ENCODE results near the gene NCAPD2.

The NCAPD2 gene

DNA sequence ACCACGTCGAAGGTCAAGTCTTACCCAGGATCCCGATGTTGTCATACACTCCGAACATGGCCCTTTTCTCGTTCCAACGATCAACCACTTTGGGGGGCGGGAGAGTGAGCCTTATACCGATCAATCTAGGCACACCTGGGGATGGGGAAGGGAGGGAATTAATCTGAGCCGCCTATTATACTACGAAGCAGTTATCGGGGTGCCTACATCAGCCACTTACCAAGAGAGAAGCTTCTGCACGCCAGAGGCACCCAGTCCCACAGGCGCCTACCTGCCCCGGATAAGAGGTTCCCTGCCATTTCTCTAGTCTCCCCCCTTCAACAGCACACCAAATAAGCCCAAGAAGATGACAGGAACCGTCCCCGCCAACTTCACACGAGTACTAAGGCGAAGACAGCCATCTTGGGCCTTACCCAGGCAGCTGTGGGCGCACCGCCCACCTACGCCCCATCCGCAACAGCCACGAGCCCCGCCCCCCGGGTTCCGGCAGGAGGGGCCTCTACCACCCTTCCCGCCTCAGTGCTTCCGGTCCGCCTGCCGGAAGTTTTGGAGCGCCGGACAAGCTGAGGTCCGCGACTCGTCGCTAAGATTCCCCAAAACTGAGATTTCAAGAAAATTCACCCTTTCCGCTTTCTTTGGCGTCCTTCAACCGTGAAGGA is 935 bp upstream of the NCAPD2 start, which contains the start of gene MRPL51 (continued):
- TF ChIP-seq SP3 (tag by site-specific recombination; IDR thresholded peaks at IDR 0.05) (peak; percentile 98), ZNF501 (tag by site-specific recombination; IDR thresholded peaks at IDR 0.05) (peak; percentile 91), ZXDB (tag by site-specific recombination; IDR thresholded peaks at IDR 0.05) (peak; percentile 68), EGR2 (tag by site-specific recombination; IDR thresholded peaks at IDR 0.05; ENCODE audit: low read depth) (peak; percentile 93), ZNF10 (tag by site-specific recombination; IDR thresholded peaks at IDR 0.05) (peak; percentile 49; the same call in 1 of the 2 replicates), KLF8 (tag by site-specific recombination; IDR thresholded peaks at IDR 0.05) (peak; percentile 99)

DNA sequence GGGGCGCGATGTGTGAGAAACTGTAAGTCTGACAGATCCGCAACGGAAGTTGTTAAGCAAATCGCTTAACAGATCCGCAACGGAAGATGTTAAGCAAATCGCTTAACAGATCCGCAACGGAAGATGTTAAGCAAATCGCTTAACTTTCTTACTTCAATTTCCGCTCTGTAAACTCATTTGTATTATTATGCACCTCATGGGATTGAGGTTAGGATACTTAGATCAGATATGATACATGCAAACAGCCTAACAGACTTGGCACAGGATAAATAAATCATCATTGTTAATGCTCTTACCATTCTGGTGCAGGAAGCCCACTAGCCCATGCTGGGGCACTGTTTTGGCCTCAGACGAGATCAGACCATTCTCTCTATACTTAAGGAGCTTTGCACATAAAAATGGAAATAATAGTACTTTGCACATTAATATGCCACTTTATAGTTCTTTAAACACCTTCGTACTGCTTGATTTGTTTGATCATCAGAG is 399 bp downstream of the NCAPD2 start:
- no peaks in the 10 kb centered on the region for H3K9me3 ChIP-seq (ENCODE audit: control insufficient read depth, insufficient read depth, low read depth, low read length)
- ChIA-PET CTCF (interaction anchor here (1.0 to 2.3 kb wide), 2 partner anchors 43 to 71 kb away, joined by 5 to 10 read pairs; no protein-coding TSS in a partner anchor), POLR2A (interaction anchor here (0.5 to 3.2 kb wide), 5 partner anchors 12 to 195 kb away, joined by 3 to 26 read pairs (median 7); partner anchors contain the start of genes GAPDH, VAMP1 and ZNF384)
- peak overlapping the region; percentile 72 for H3K27ac ChIP-seq (ENCODE audit: extremely low read depth, low read depth, low read length)
- peak; percentile 95 for TF ChIP-seq ZNF600 (tag by site-specific recombination; IDR thresholded peaks at IDR 0.05)
- TF ChIP-seq ZNF2 (tag by site-specific recombination; IDR thresholded peaks at IDR 0.05): 0 out of 2 replicates have a peak, but pooled peaks have one; percentile 6
- TF ChIP-seq ZNF660 (tag by site-specific recombination; IDR thresholded peaks at IDR 0.05): no peak
- TF ChIP-seq ZNF561 (tag by site-specific recombination; IDR thresholded peaks at IDR 0.05; ENCODE audit: borderline replicate concordance): 0 out of 2 replicates have a peak, but pooled peaks have one; percentile 8
- 0 out of 2 replicates have a peak, but pooled peaks have one; percentile 26 for TF ChIP-seq GFI1B (tag by site-specific recombination; IDR thresholded peaks at IDR 0.05)
- peak; percentile 56; the same call in 1 of the 2 replicates for TF ChIP-seq ZNF324 (tag by site-specific recombination; IDR thresholded peaks at IDR 0.05)
- TF ChIP-seq, protein P1, sequence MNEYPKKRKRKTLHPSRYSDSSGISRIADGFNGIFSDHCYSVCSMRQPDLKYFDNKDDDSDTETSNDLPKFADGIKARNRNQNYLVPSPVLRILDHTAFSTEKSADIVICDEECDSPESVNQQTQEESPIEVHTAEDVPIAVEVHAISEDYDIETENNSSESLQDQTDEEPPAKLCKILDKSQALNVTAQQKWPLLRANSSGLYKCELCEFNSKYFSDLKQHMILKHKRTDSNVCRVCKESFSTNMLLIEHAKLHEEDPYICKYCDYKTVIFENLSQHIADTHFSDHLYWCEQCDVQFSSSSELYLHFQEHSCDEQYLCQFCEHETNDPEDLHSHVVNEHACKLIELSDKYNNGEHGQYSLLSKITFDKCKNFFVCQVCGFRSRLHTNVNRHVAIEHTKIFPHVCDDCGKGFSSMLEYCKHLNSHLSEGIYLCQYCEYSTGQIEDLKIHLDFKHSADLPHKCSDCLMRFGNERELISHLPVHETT (tag by site-specific recombination; IDR thresholded peaks at IDR 0.05): 0 out of 2 replicates have a peak, but pooled peaks have one; percentile 31
- TF ChIP-seq ZNF501 (tag by site-specific recombination; IDR thresholded peaks at IDR 0.05): peak; percentile 7; the same call in 1 of the 2 replicates
- no peak for TF ChIP-seq ZNF157 (tag by site-specific recombination; IDR thresholded peaks at IDR 0.05)
- H3K36me3 ChIP-seq (ENCODE audit: control insufficient read depth in 2 of 2, insufficient read depth in 1 of 2, low read length in 2 of 2): peaks cover 49 to 60% of the 10 kb centered on the region in 2 experiments
- peak overlapping the region; percentile 93 for H3K4me3 ChIP-seq (ENCODE audit: low read depth, low read length)
- H3K4me1 ChIP-seq (ENCODE audit: control insufficient read depth, insufficient read depth, low read length): peaks cover 7% of the 10 kb centered on the region; the same call in 1 of the 2 replicates

DNA sequence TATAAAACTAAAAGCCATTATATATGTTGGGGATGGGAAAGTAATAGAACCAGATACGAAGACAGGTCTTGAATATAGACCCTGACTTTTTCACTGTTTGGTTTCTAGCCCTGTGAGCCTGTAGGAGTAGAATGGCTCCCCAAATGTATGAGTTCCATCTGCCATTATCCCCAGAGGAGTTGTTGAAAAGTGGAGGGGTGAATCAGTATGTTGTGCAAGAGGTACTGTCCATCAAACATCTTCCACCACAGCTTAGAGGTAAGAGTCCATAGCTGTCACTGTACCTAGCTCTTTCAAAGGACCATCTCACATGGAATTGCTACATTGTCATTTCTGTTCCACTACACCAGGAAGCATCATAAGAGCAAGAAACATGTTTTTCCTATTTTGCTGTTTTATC is 1.1 kb downstream of the NCAPD2 start:
- peak overlapping the region; percentile 93 for H3K4me3 ChIP-seq (ENCODE audit: low read depth, low read length)
- H3K36me3 ChIP-seq (ENCODE audit: control insufficient read depth in 2 of 2, insufficient read depth in 1 of 2, low read length in 2 of 2): peaks cover 56 to 67% of the 10 kb centered on the region in 2 experiments
- H3K9me3 ChIP-seq (ENCODE audit: control insufficient read depth, insufficient read depth, low read depth, low read length): no peaks in the 10 kb centered on the region
- ChIA-PET CTCF (interaction anchor here (0.6 to 2.3 kb wide), 3 partner anchors 42 to 209 kb away, joined by 3 to 10 read pairs (median 5); no protein-coding TSS in a partner anchor), POLR2A (interaction anchor here (0.5 to 3.2 kb wide), 5 partner anchors 11 to 194 kb away, joined by 3 to 26 read pairs (median 7); partner anchors contain the start of genes GAPDH, VAMP1 and ZNF384)
- H3K27ac ChIP-seq (ENCODE audit: extremely low read depth, low read depth, low read length): no peak overlapping the region
- peaks cover 7% of the 10 kb centered on the region; the same call in 1 of the 2 replicates for H3K4me1 ChIP-seq (ENCODE audit: control insufficient read depth, insufficient read depth, low read length)
- TF ChIP-seq ZNF132 (tag by site-specific recombination; IDR thresholded peaks at IDR 0.05; ENCODE audit: borderline replicate concordance): no peak
- no peak for TF ChIP-seq ZNF747 (tag by site-specific recombination; IDR thresholded peaks at IDR 0.05)
- TF ChIP-seq, protein P2, sequence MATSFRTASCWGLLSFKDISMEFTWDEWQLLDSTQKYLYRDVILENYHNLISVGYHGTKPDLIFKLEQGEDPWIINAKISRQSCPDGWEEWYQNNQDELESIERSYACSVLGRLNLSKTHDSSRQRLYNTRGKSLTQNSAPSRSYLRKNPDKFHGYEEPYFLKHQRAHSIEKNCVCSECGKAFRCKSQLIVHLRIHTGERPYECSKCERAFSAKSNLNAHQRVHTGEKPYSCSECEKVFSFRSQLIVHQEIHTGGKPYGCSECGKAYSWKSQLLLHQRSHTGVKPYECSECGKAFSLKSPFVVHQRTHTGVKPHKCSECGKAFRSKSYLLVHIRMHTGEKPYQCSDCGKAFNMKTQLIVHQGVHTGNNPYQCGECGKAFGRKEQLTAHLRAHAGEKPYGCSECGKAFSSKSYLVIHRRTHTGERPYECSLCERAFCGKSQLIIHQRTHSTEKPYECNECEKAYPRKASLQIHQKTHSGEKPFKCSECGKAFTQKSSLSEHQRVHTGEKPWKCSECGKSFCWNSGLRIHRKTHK (tag by site-specific recombination; IDR thresholded peaks at IDR 0.05): no peak
- TF ChIP-seq HOXC10 (CRISPR knock-in tag; IDR thresholded peaks at IDR 0.05): no peak
- no peak for TF ChIP-seq ZNF776 (tag by site-specific recombination; IDR thresholded peaks at IDR 0.05; ENCODE audit: borderline replicate concordance)
- no peak for TF ChIP-seq HOXD13 (CRISPR knock-in tag; IDR thresholded peaks at IDR 0.05; ENCODE audit: borderline replicate concordance)
- TF ChIP-seq ZNF416 (tag by site-specific recombination; IDR thresholded peaks at IDR 0.05): no peak
- no peak for TF ChIP-seq MEIS1 (CRISPR knock-in tag; IDR thresholded peaks at IDR 0.05; ENCODE audit: borderline replicate concordance)
- no peak for TF ChIP-seq ZSCAN30 (tag by site-specific recombination; IDR thresholded peaks at IDR 0.05)
- no peak for TF ChIP-seq ZNF23 (tag by site-specific recombination; IDR thresholded peaks at IDR 0.05; ENCODE audit: borderline replicate concordance)
- TF ChIP-seq, protein P3, sequence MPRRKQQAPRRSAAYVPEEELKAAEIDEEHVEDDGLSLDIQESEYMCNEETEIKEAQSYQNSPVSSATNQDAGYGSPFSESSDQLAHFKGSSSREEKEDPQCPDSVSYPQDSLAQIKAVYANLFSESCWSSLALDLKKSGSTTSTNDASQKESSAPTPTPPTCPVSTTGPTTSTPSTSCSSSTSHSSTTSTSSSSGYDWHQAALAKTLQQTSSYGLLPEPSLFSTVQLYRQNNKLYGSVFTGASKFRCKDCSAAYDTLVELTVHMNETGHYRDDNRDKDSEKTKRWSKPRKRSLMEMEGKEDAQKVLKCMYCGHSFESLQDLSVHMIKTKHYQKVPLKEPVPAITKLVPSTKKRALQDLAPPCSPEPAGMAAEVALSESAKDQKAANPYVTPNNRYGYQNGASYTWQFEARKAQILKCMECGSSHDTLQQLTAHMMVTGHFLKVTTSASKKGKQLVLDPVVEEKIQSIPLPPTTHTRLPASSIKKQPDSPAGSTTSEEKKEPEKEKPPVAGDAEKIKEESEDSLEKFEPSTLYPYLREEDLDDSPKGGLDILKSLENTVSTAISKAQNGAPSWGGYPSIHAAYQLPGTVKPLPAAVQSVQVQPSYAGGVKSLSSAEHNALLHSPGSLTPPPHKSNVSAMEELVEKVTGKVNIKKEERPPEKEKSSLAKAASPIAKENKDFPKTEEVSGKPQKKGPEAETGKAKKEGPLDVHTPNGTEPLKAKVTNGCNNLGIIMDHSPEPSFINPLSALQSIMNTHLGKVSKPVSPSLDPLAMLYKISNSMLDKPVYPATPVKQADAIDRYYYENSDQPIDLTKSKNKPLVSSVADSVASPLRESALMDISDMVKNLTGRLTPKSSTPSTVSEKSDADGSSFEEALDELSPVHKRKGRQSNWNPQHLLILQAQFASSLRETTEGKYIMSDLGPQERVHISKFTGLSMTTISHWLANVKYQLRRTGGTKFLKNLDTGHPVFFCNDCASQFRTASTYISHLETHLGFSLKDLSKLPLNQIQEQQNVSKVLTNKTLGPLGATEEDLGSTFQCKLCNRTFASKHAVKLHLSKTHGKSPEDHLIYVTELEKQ (tag by site-specific recombination; IDR thresholded peaks at IDR 0.05; ENCODE audit: borderline replicate concordance): no peak
